Hematopoietic multipotent progenitor cell (in vitro differentiated cells): ENCODE measurements around the gene APCDD1. TPM values are rescaled to one million over a fixed set of nuclear protein-coding genes. Genes with fewer than 3 reads are reported as not detected.
"Not testable (repeated sequence)": the region's sequence is repeated elsewhere in the genome, so short reads cannot be mapped to it uniquely, and the experiment has no call there.

Source experiments
- DNase-seq, 3 donors: peaks; one replicate each; pipeline ENCODE4 v3.0.0-alpha.2; 2011 to 2015; ENCODE audit warnings: low read depth in 2 of 3, low spot score in 2 of 3
- total RNA-seq: library from RNA; depleted of rRNA; stranded (reverse); fragments of >200 nt; gene quantifications from one replicate; pipeline ENCODE4 v1.2.3, GENCODE V29; 2012

APCDD1 gene
- total RNA-seq, 1 donor: 0.27 TPM

DNA sequence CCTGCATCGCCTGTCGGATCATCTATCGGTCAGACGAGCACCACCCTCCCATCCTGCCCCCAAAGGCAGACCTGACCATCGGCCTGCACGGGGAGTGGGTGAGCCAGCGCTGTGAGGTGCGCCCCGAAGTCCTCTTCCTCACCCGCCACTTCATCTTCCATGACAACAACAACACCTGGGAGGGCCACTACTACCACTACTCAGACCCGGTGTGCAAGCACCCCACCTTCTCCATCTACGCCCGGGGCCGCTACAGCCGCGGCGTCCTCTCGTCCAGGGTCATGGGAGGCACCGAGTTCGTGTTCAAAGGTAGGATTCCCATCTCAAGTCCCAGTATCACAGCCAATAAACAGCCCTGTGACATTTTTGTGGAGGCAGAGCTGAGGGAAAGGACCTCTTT lies 31.0 kb downstream of the APCDD1 start:
- DNase-seq: no peak

DNA sequence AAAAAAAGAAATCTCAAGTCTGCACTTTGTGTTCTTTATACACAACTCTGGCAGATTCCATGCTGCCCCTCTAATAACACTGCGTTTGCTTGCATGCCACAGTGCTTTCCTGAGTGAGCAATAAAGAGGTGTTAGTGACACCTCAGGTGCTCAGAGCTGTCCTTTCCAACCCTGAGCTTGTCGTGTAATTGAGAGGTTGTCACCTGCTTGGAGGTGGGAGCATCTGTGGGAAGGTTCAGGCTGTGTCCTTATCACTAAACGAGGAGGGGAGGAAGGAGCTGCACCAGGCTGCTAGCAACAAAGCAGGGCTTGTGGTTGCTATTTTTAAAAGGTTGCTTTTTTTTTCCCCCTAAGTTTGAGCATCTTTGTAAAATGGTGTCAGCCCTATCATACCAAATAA lies 31.9 kb downstream of the APCDD1 start:
- no peak for DNase-seq

DNA sequence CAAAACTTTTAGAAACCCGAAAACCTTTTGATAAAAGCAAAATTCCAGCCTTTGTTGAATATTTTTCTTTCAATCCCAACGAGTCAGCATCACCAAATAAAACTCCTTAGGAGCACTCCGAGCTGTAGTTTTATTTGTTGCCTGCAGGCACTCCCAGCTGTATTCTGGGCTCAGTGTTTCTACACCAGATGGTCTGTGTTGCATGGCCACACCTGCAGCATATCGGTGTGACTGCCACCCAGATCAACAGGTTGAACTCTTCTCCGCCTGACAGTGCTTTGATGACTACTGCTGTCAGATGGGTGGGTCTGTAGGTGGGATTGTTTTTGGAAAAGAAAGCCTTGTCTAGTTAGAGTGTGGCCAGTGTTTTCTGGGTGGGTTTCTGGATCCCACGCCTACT lies 32.7 kb downstream of the APCDD1 start:
- no peak for DNase-seq

DNA sequence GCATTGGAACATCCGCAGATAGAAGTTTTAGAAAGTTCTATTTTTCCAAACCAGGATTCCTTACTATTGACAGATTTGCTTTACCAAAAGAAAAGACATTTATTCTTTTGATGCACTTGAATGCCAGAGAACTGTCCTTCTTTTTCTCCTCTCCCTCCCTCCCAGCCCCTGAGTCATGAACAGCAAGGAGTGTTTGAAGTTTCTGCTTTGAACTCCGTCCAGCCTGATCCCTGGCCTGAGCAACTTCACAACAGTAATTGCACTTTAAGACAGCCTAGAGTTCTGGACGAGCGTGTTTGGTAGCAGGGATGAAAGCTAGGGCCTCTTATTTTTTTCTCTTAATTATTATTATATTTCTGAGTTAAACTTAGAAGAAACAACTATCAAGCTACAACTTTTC lies 33.6 kb downstream of the APCDD1 start:
- no peak for DNase-seq

DNA sequence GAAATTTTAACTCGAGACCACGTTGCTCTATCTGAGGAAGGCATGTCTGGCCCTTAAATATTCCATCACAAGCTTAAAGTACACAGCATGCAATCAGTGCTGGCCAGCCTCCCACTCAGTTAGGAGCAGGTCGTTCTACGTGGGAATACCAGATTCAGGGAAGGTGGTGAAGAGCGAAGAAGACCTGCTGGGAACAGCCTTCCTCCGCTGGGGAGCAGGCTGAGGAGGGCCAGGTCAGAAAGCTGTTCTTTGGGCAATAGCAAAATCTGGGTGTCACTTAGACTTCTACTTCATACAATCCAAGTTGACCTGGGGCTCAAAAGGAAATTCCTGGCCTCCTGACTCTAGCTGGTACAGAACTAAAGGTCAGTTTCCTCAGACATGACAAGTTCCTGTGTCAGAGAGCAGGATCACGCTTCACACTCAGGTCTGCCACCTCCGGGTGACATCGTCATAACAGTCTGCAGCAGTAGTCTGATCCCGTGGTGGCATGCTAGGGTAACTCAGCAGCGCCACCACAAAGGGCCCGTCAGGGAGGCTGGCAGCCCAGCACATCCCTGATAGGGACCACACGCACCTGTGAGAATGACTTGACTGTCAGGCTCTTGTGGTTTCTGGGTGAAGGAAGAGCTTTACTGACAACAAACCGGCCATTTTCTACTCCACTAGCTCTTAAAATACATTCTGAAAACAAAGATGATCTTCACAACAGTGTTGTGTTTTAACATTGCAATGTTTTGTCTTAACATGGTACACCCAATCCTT lies 36.1 kb downstream of the APCDD1 start:
- DNase-seq: peak; percentile 7 to 50 (median 49)

DNA sequence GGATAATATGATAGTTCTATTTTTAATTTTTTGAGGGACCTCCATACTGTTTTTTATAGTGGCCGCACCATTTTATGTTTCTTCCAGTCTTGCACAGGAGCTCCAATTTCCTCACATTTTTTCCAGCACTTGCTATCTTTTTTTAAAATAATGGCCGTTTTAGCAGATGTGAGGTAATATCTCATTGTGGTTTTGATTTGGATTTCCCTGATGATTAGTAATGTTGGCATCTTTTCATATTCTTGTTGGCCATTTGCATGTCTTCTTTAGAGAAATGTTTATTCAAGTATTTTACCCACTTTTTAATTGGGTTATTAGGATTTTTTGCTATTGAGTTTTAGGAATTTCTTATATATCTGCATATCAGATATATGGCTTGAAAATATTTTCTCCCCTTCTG lies 41.5 kb downstream of the APCDD1 start:
- no peak for DNase-seq

DNA sequence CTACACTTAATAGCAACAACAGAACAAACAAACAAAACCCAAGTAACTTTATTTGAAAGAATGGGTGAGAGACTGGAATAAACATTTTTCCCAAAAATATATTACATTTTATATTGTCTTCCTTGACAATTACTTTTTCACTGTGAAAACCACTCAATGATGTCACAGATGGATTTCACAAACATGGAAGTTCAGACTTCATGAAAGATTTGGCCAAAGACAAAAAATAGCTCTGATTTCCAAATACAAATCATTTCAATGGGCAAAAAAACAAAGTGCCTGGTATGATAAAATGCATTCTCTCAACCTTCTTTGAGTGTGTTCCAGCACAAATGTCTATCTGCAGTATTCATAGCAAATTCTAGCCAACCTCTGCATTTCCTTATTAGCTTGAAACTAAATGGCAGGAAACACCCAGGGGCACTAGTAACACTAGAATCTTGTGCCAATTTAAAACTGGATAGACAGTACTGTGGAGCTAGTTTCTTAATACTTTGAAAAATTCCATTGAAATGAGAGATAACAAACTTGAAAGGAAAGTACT lies 42.8 kb downstream of the APCDD1 start:
- DNase-seq: no peak

DNA sequence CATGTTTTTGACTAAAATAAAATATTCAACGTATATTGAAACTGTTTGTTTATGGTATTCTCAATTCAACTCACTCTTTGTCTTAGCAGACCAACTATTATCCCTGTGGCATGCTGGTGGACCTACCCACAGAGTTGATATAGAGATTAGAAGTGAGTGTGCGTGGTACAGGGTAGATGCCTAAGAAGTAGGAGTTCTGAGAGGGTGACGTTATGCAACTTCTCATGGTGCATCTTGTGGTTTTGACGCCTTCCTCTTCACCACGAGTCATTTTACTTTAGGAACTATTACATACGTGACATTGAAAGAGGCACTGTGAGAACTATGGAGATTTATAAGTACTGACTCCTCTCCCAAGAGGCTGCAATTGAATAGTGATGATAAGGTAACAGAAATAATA lies 44.8 kb downstream of the APCDD1 start:
- DNase-seq: peak in 1 of 3 donors; percentile 27

DNA sequence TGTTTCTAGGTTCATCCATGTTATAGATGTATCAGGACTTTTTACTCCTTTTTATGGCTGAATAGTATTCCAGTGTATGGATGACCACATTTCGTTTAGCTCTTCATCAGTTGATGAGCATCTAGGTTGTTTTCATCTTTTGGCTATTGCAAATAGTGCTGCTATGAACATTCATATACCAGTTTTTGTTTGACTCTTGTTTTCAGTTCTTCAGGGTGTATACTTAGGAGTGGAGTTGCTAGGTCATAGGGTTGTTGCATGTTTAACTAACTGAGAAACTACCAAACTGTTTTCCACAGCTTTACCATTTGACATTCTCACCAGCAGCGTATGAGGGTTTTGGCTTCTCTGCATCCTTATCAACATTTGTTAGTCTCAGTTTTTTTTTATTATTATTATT lies 45.6 kb downstream of the APCDD1 start:
- no peak for DNase-seq

DNA sequence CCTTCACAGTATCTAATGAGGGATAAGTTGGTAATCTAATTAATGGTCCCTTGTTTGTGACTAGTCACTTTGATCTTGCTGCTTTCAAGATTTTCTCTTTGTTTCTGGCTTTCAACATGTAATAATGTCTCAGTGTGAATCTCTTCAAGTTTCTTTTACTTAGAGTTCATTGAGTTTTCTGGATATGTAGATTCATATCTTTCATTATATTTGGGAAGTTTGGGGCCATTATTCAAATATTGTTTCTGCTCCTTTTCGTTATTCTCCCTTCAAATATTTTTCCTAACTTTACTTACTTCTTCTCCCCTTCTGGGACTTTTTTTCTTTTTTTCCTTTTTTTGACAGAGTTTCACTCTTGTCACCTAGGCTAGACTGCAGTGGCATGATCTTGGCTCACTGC lies 50.3 kb downstream of the APCDD1 start:
- DNase-seq: no peak

DNA sequence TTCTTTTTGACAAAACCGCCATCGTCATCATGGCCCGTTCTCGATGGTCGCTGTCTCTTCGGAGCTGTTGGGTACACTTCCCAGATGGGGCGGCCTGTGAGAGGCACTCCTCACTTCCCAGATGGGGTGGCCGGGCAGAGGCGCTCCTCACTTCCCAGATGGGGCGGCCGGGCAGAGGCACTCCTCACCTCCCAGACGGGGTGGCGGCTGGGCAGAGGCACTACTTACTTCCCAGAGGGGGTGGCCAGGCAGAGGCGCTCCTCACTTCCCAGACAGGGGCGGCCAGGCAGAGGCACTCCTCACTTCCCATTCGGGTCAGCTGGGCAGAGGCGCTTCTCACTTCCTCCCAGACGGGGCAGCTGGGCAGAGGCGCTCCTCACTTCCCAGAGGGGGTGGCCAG lies 51.5 kb downstream of the APCDD1 start:
- not testable (repeated sequence) for DNase-seq

DNA sequence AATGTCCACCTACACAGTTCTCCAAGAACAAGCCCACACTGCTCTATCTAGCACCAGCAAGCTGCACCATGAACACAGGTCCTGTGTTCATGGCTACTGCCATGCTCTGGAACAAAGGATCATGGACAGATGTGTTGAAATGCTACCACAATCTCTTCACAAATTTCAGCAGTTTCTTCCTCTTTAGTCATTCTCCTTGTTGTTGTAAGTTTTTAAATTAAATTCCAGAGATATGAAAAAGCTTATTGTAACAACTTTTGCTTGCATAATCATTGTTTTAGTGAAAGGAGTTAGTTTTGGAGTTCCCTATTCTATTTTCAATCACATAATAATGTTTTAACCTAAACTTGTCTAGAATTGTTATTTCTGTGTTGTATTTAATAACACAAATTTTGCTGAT lies 54.2 kb downstream of the APCDD1 start:
- no peak for DNase-seq

DNA sequence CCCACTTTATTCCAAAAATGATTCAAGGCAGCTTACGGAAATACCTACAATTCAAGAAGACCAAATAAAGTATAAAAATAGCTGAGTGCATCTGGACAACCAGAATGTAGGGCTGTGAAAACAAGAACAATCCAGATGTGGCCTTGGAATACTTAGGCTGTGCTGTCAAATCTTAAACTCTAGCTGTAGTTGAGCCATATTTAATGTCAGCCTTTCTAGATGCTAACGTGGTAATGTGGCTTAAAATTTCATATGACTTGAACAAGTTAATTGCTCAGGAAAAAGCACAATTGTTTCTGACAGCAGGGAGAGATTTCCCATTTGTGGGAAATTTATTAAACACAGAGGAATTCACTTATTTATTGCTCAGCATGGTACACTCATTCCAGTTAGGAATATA lies 56.8 kb downstream of the APCDD1 start:
- DNase-seq: no peak

DNA sequence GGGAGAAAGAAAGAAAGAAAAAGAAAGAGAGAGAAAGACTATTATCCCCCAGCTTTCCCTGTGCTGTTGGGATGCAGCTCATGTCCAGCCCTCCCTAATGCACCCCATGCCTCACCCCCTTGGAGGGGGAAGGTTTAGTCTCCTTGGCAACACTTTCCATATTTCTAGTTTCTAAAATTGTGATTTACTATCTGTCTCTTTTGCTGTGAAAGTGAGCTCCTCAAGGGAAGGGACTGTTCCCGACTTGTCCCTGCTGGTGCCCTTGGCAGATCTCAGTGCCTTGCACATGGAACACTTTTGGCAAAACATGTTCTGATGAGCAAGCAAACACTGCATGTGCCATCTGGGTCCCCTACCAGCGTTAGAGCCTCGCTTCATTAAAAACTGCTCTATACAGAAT lies 59.6 kb downstream of the APCDD1 start:
- no peak for DNase-seq

DNA sequence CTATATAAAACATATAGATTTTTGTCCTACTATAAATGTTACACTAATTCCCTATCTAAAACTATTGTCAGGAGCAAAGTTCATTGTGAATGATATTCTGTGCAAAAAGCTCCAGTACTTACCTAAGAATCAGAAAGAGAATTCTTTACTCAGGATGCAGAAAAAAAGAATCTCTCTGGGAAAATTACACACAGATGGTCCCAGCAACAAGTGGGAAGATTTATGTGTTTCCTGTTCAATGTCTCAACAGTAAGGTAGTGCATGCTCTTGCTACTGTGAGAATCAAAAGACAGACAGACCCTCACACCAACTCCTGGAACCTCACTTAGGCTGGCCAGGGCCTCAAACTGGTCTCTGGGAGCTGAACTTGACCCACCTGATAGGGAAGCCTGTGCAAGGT lies 60.2 kb downstream of the APCDD1 start:
- DNase-seq: no peak

DNA sequence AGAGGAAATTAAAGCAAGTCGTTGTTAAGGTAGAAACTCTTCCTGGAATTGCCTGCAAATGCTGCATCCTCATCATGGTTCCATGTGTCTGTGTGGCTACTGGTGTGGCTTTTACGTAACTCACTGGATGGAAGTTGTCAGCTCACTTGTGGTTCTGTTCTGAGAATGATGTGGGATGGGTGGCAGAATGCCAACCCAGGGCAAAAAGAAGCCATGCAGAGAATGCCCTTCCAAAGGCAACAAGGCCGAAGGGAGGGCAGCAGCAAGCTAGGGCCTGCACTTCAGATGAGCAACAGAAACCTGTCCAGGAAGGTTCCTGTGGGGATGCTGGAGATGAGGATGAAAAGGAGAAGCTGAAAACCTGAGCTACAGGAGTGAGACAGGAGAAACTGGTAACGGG lies 61.0 kb downstream of the APCDD1 start:
- no peak for DNase-seq

DNA sequence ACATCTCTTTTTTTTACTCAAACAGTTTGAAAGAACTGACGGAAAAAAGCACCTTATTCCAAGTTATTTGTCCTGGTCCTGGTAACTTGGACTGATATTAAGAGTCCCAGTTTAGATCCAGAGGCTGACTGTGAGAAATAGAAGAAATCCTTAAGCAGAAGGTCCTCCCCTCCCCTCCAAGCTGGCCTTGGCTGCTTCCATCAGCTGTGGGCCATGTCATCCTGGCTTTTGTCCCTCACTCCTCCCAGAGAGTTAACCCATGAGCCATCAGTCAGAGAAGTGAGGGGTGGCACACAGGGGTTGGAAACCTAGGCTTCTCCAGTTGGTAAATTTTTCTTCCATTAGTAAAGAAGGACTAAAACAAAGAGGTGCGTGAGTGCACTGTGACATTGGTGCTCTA lies 61.6 kb downstream of the APCDD1 start:
- no peak for DNase-seq

DNA sequence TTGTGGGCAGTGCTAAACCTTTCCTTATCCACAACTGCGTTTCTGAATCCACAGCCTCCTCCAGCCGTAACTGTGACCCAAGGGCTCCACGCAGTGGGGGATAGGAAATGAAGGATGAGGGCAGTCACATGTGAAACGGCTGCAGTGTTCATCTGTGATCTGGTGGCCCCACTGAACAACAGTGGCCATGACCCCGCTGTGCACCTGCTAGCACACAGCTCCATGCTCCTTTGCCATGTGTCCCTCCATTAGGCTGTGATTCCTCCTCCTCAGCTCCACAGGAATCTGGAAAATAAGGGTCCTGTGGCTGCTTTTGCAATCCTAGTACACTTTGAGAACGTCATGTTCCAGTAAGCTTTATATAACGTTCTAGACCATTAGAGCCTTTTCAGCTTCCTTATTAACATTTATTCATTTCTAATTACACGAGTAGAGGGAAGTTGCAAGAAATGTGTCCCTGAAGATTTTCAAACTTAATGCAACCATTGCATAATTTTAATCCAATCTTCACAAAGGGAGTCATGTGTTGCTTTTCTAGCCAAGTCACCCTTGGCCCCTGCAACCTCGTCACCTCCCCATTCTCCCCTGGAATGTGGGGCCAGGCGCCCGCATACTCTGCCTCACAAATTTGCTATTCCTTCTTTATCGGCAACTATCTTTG lies 64.3 kb downstream of the APCDD1 start:
- peak in 2 of 3 donors; percentile 24 to 56 for DNase-seq

DNA sequence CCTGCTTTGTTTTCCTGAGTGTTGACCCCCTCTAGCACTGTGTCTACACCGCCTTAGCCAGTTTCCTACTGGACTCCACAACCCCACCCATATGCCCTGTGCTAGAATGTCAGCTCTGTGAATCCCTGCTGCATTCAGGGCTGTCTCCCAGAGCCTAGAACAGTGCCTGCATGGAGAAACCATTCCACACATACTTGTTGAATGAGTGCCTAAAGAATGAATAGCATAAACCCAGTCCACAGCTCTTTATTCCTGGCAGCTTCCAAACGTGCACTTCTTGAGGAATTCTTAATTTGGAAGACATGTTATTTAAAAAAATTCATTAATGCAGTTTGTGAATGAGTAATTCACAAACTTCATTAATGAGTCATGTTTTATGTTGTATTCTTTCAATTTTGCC lies 64.9 kb downstream of the APCDD1 start:
- no peak for DNase-seq

DNA sequence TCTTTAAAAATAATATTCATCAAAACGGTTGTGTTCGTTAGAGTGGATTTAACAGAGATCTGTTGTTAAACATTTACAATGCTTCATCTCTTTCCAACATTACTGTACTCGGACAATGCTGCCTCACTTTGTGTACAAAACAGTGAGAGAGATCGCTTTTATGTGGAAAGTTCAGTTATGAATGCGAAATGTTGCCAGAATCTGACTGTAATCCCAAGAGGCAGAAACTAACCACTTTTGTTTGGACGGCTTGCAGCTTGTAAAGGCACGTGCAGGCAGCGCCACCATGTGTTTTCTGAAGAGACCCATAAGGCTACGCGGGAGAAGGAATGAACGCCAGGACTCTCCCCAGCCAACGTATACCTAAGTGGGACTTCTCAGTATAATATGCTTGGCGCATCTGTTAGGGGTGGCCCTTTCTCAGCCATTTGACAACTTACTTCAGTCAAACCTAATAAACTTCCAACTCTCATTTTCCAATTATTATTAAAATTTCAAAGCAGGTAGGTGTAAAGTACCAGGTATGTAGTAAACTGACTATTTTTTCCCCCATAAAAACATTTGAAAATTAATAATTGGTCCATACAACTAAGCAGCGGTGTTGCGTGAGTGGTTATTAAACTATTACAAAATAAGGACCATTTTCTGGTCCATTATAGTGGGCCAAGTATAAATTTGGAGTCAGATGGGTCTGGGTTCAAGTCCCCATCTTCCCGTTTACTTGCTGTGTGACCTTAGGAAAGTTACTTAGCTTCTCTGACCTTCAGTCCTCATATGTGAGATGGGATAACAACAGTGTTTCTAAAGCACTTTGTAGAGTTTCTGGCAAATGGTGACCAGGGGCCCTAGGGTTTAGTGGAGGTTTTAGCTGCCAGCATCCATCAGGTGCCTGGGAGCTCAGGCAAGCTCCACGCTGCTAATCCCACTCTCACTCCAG lies 65.8 kb downstream of the APCDD1 start:
- DNase-seq: peak; percentile 14 to 91 (median 84)

DNA sequence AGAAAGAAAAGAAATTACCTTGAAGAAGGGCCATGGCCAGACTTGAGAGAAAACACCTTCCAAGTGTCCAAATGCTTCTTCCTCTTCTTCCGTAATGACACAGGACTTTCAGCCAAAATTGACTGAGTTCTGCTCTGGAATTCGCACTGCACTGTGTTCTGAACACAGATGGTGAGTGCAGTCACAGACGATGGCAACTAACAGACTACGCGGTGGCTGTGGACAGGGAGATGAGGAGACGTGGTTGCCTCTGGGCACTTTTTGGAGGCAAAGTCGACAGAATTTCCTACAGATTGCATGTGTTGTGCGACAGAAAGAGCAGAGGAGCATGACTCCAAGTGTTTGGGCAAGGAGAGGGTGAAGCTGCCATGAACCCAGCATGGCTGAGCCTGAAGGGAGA lies 67.1 kb downstream of the APCDD1 start:
- DNase-seq: no peak
